SK-N-SH (cell line): Measurements from ENCODE around the gene MFSD11. TPM values are rescaled to one million over a fixed set of nuclear protein-coding genes. Genes with fewer than 3 reads are reported as not detected.

Experiments
- CTCF ChIA-PET: fragments of 300-600, 350-600 bp; formaldehyde crosslinking; extraction: SDS; loops from one replicate; lab custom pipeline; 2021; lab: Yijun Ruan, JAX
- POLR2A ChIA-PET: fragments of 350-600 bp; sonication (Branson Sonifier 250); formaldehyde crosslinking; extraction: SDS; loops from one replicate; lab custom pipeline; 2020; ENCODE audit warnings: antibody characterized with exemption, inconsistent platforms; lab: Yijun Ruan, JAX
- DNase-seq: peaks from one replicate; pipeline ENCODE4 v3.0.0; 2012
- H2AFZ ChIP-seq: fragments of 200-600 bp; sonication (generic); 2 replicates; pipeline ENCODE4 v1.8.1; 2016; ENCODE audit warnings: antibody characterized with exemption, mild to moderate bottlenecking, low read depth
- H3F3A ChIP-seq: fragments of 200-600 bp; sonication (generic); replicated peaks from 2 replicates; pipeline ENCODE3; 2016; ENCODE audit warnings: antibody characterized with exemption, mild to moderate bottlenecking; ENCODE audit not compliant: insufficient read depth
- H3K27ac ChIP-seq, 2 experiments: fragments of 200-500 bp in 1 of 2; fragments of 200-600 bp in 1 of 2; sonication (Bioruptor generic) in 1 of 2; sonication (generic), shearing (Covaris generic) in 1 of 2; 2 replicates each; pipeline versions ENCODE4 v1.5.1 to v1.6.1; 2014 to 2016; ENCODE audit warnings: low read depth in 2 of 2, inconsistent platforms in 1 of 2, low read length in 1 of 2, mild to moderate bottlenecking in 1 of 2, mixed read lengths in 1 of 2
- H3K27me3 ChIP-seq: fragments of 200-600 bp; sonication (generic), shearing (Covaris generic); 2 replicates; pipeline ENCODE4 v1.6.1; 2016; ENCODE audit warnings: mixed run types; ENCODE audit not compliant: insufficient read depth
- H3K36me3 ChIP-seq, 2 experiments: fragments of 200-500 bp in 1 of 2; fragments of 200-600 bp in 1 of 2; sonication (Bioruptor generic) in 1 of 2; sonication (generic) in 1 of 2; replicated peaks in 1 of 2; 2 replicates each; pipeline versions ENCODE3 to v1.5.1; 2014 to 2016; ENCODE audit warnings: low read length in 1 of 2, mild to moderate bottlenecking in 1 of 2; ENCODE audit not compliant: insufficient read depth in 2 of 2, control insufficient read depth in 1 of 2
- H3K4me1 ChIP-seq, 2 experiments: fragments of 200-500 bp in 1 of 2; fragments of 200-600 bp in 1 of 2; sonication (Bioruptor generic) in 1 of 2; sonication (generic), shearing (Covaris generic) in 1 of 2; 2 replicates each; pipeline versions ENCODE4 v1.5.1 to v1.6.1; 2014 to 2016; ENCODE audit warnings: low read depth in 1 of 2, low read length in 1 of 2, mixed run types in 1 of 2; ENCODE audit not compliant: insufficient read depth in 2 of 2, control insufficient read depth in 1 of 2
- H3K4me2 ChIP-seq: fragments of 200-600 bp; sonication (generic), shearing (Covaris generic); 2 replicates; pipeline ENCODE4 v1.6.1; 2017; ENCODE audit warnings: mixed run types
- H3K4me3 ChIP-seq, 2 experiments: fragments of 200-500 bp in 1 of 2; fragments of 200-600 bp in 1 of 2; sonication (Bioruptor generic) in 1 of 2; sonication (generic), shearing (Covaris generic) in 1 of 2; 2 replicates each; pipeline versions ENCODE4 v1.5.1 to v1.8.1; 2014 to 2016; ENCODE audit warnings: low read depth in 2 of 2, inconsistent platforms in 1 of 2, low read length in 1 of 2, mild to moderate bottlenecking in 1 of 2, mixed read lengths in 1 of 2, moderate library complexity in 1 of 2
- H3K79me2 ChIP-seq: fragments of 200-600 bp; sonication (generic); 2 replicates; pipeline ENCODE4 v1.8.1; 2017; ENCODE audit warnings: mild to moderate bottlenecking; ENCODE audit not compliant: insufficient read depth
- H3K9ac ChIP-seq: fragments of 200-600 bp; sonication (generic); 2 replicates; pipeline ENCODE4 v1.6.1; 2017; ENCODE audit warnings: mixed run types
- H3K9me2 ChIP-seq: fragments of 200-600 bp; sonication (generic); 2 replicates; pipeline ENCODE4 v1.6.1; 2017; ENCODE audit warnings: mixed run types
- H3K9me3 ChIP-seq: fragments of 200-600 bp; sonication (generic); 2 replicates; pipeline ENCODE4 v1.6.1; 2017; ENCODE audit warnings: mixed run types, mild to moderate bottlenecking, moderate library complexity
- H4K20me1 ChIP-seq: fragments of 200-600 bp; sonication (generic); 2 replicates; pipeline ENCODE4 v1.6.1; 2017; ENCODE audit warnings: mild to moderate bottlenecking, mixed run types; ENCODE audit not compliant: insufficient read depth
- CHD2 ChIP-seq: fragments of 150-350 bp; IDR thresholded peaks from 2 replicates; pipeline ENCODE4 v1.6.1; 2018; ENCODE audit warnings: low read length; ENCODE audit not compliant: partially characterized antibody
- ELF1 ChIP-seq: IDR thresholded peaks from 2 replicates; pipeline ENCODE4 v1.4.0; 2012
- EP300 ChIP-seq, 2 experiments: IDR thresholded peaks; 2 replicates each; pipeline versions ENCODE4 v1.4.0 to v1.6.1; 2012; ENCODE audit warnings: borderline replicate concordance in 1 of 2, low read depth in 1 of 2, low read length in 1 of 2
- EZH2phosphoT487 ChIP-seq: fragments of 200-600 bp; sonication (generic); IDR thresholded peaks from 2 replicates; pipeline ENCODE4 v1.6.1; 2017; ENCODE audit warnings: low read depth, mixed run types, mild to moderate bottlenecking, antibody characterized with exemption, moderate library complexity, borderline replicate concordance
- FOSL2 ChIP-seq: IDR thresholded peaks from 2 replicates; pipeline ENCODE4 v1.4.0; 2012; ENCODE audit warnings: low read depth, mild to moderate bottlenecking, moderate library complexity, borderline replicate concordance
- FOXJ3 ChIP-seq: sonication (generic); formaldehyde crosslinking; IDR thresholded peaks from 2 replicates; pipeline ENCODE4 v1.5.1; 2020; ENCODE audit warnings: mild to moderate bottlenecking, missing genetic modification reagents
- FOXM1 ChIP-seq: IDR thresholded peaks from 2 replicates; pipeline ENCODE4 v1.4.0; 2012; ENCODE audit warnings: low read depth, mild to moderate bottlenecking
- GABPA ChIP-seq: IDR thresholded peaks from 2 replicates; pipeline ENCODE4 v1.4.0; 2012; ENCODE audit warnings: low read depth, mild to moderate bottlenecking
- GATA2 ChIP-seq: sonication (generic); formaldehyde crosslinking; IDR thresholded peaks from 2 replicates; pipeline ENCODE4 v1.5.0; 2020; ENCODE audit warnings: mild to moderate bottlenecking, missing genetic modification reagents
- MXI1 ChIP-seq: IDR thresholded peaks from 2 replicates; pipeline ENCODE4 v1.6.1; 2012; ENCODE audit warnings: mild to moderate bottlenecking, low read depth, low read length, improper control_type of control experiment
- POLR2AphosphoS5 ChIP-seq: IDR thresholded peaks from 2 replicates; pipeline ENCODE4 v1.6.1; 2012; ENCODE audit warnings: low read depth, low read length
- RAD21 ChIP-seq: IDR thresholded peaks from 2 replicates; pipeline ENCODE4 v1.6.1; 2012; ENCODE audit warnings: mild to moderate bottlenecking, low read length
- RCOR1 ChIP-seq: fragments of 150-350 bp; IDR thresholded peaks from 2 replicates; pipeline ENCODE4 v1.6.1; 2017; ENCODE audit warnings: antibody characterized with exemption, low read length
- SIN3A ChIP-seq: IDR thresholded peaks from 2 replicates; pipeline ENCODE4 v1.6.1; 2012; ENCODE audit warnings: low read depth, mild to moderate bottlenecking, low read length, moderate library complexity, borderline replicate concordance
- SMC3 ChIP-seq: IDR thresholded peaks from 2 replicates; pipeline ENCODE4 v1.6.1; 2012; ENCODE audit warnings: low read depth, low read length, improper control_type of control experiment
- TAF1 ChIP-seq: IDR thresholded peaks from 2 replicates; pipeline ENCODE4 v1.6.1; 2012; ENCODE audit warnings: low read depth, mild to moderate bottlenecking, low read length, moderate library complexity, borderline replicate concordance
- TCF12 ChIP-seq: IDR thresholded peaks from 2 replicates; pipeline ENCODE4 v1.4.0; 2012
- TEAD4 ChIP-seq: IDR thresholded peaks from 2 replicates; pipeline ENCODE4 v1.4.0; 2012; ENCODE audit warnings: mild to moderate bottlenecking, borderline replicate concordance; ENCODE audit not compliant: insufficient read depth
- YY1 ChIP-seq: IDR thresholded peaks from 2 replicates; pipeline ENCODE4 v1.4.0; 2012; ENCODE audit warnings: low read depth, mild to moderate bottlenecking
- WGBS: methylation state at CpG from one replicate; pipeline ENCODE4 v1.1.6; 2017; ENCODE audit warnings: low lambda C conversion rate; 5-methylcytosine and 5-hydroxymethylcytosine counted together
- polyA plus RNA-seq, 3 experiments: library from polyadenylated mRNA; depleted of rRNA; stranded (reverse); fragments of >200 nt; gene quantifications; 2 replicates each; pipeline ENCODE4 v1.2.3, GENCODE V29; 2012
- TF ChIP-seq, protein P1 (sequence below): fragments of 200-600 bp; sonication (generic); IDR thresholded peaks from 2 replicates; pipeline ENCODE4 v1.6.1; 2017; ENCODE audit warnings: antibody characterized with exemption, mild to moderate bottlenecking, moderate library complexity
- TF ChIP-seq, protein P2 (sequence below): IDR thresholded peaks from 2 replicates; pipeline ENCODE4 v1.6.1; 2012; ENCODE audit warnings: mild to moderate bottlenecking, low read depth, low read length, moderate library complexity
- TF ChIP-seq, protein P3 (sequence below): IDR thresholded peaks from 2 replicates; pipeline ENCODE4 v1.4.0; 2012; ENCODE audit warnings: low read depth, borderline replicate concordance
- TF ChIP-seq, protein P4 (sequence below): IDR thresholded peaks from 2 replicates; pipeline ENCODE4; 2012
- TF ChIP-seq, protein P5 (sequence below): IDR thresholded peaks from 2 replicates; pipeline ENCODE4 v1.4.0; 2012; ENCODE audit warnings: low read depth, borderline replicate concordance

The MFSD11 gene
- polyA plus RNA-seq, 1 of the 3 experiments (the other 2 are of a cell fraction) = 22.7 TPM

DNA sequence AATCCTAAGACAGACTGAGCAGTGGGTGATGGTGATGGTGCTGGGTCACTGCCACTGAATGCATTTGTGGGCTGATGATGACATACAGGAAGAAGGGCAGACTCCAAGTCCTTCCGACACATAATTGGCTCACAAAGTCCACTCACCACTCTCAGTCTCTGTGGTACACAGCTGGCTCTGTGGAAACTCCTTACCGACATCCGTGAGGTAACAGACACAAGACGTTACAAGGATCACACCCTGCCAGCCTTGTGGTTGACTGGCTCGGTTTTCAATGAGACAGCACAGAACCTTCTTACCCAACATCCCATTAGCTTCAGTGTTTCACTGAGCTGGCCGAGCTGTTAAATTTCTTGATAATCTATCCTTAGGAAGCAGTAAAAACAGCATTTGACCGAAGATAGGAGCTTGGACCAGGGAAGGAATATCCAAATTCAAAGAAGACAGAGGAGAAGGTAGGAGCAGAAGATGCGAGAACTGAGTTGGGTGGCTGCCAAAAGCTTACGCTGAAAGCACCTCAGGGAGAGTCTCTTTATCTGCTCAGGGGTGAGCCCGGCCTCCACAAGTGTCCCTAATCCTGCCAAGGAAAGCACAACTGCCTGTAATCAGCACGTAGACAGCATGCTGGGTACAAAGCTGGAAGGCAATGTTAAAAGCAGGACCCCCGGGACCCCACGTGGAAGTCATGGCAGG lies 21.6 kb upstream of the MFSD11 start:
- H3F3A ChIP-seq = peaks cover 50% of the 10 kb centered on the region
- no peak for DNase-seq
- peak overlapping the region; percentile 62 for H3K4me2 ChIP-seq
- peaks cover 4 to 30% of the 10 kb centered on the region in 2 experiments for H3K4me1 ChIP-seq
- peaks cover 17% of the 10 kb centered on the region for H4K20me1 ChIP-seq
- POLR2A ChIA-PET = interaction anchor here (0.8 to 1.0 kb wide), 2 partner anchors 10 to 13 kb away, joined by 3 to 5 read pairs; partner anchors contain the start of gene JMJD6
- no peak overlapping the region for H2AFZ ChIP-seq
- H3K27me3 ChIP-seq = no peaks in the 10 kb centered on the region
- no peaks in the 10 kb centered on the region for H3K9me2 ChIP-seq
- peak overlapping the region; percentile 66 for H3K9ac ChIP-seq
- H3K79me2 ChIP-seq = peaks cover 56% of the 10 kb centered on the region
- 63% methylated on average over 12 of the region's 13 CpGs for WGBS
- CTCF ChIA-PET = interaction anchor here (1.0 to 14.3 kb wide), 12 partner anchors 9 to 209 kb away, joined by 3 to 255 read pairs (median 22); partner anchors contain the start of genes JMJD6 and METTL23
- H3K27ac ChIP-seq = peak overlapping the region; percentile 53 to 97; a peak in 3 of 4 replicates
- H3K9me3 ChIP-seq = no peaks in the 10 kb centered on the region
- H3K4me3 ChIP-seq = peak overlapping the region in 1 of 2 experiments; percentile 2; a peak in 1 of 4 replicates
- peaks cover 52 to 71% of the 10 kb centered on the region in 2 experiments for H3K36me3 ChIP-seq
- peak; percentile 71; the same call in 1 of the 2 replicates for TF ChIP-seq TCF12
- no peak for TF ChIP-seq YY1
- TF ChIP-seq, protein P1, sequence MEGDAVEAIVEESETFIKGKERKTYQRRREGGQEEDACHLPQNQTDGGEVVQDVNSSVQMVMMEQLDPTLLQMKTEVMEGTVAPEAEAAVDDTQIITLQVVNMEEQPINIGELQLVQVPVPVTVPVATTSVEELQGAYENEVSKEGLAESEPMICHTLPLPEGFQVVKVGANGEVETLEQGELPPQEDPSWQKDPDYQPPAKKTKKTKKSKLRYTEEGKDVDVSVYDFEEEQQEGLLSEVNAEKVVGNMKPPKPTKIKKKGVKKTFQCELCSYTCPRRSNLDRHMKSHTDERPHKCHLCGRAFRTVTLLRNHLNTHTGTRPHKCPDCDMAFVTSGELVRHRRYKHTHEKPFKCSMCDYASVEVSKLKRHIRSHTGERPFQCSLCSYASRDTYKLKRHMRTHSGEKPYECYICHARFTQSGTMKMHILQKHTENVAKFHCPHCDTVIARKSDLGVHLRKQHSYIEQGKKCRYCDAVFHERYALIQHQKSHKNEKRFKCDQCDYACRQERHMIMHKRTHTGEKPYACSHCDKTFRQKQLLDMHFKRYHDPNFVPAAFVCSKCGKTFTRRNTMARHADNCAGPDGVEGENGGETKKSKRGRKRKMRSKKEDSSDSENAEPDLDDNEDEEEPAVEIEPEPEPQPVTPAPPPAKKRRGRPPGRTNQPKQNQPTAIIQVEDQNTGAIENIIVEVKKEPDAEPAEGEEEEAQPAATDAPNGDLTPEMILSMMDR = no peak
- no peak for TF ChIP-seq RCOR1
- no peak for TF ChIP-seq TEAD4
- TF ChIP-seq, protein P2, sequence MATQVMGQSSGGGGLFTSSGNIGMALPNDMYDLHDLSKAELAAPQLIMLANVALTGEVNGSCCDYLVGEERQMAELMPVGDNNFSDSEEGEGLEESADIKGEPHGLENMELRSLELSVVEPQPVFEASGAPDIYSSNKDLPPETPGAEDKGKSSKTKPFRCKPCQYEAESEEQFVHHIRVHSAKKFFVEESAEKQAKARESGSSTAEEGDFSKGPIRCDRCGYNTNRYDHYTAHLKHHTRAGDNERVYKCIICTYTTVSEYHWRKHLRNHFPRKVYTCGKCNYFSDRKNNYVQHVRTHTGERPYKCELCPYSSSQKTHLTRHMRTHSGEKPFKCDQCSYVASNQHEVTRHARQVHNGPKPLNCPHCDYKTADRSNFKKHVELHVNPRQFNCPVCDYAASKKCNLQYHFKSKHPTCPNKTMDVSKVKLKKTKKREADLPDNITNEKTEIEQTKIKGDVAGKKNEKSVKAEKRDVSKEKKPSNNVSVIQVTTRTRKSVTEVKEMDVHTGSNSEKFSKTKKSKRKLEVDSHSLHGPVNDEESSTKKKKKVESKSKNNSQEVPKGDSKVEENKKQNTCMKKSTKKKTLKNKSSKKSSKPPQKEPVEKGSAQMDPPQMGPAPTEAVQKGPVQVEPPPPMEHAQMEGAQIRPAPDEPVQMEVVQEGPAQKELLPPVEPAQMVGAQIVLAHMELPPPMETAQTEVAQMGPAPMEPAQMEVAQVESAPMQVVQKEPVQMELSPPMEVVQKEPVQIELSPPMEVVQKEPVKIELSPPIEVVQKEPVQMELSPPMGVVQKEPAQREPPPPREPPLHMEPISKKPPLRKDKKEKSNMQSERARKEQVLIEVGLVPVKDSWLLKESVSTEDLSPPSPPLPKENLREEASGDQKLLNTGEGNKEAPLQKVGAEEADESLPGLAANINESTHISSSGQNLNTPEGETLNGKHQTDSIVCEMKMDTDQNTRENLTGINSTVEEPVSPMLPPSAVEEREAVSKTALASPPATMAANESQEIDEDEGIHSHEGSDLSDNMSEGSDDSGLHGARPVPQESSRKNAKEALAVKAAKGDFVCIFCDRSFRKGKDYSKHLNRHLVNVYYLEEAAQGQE = no peak
- no peak for TF ChIP-seq SIN3A
- TF ChIP-seq, protein P3, sequence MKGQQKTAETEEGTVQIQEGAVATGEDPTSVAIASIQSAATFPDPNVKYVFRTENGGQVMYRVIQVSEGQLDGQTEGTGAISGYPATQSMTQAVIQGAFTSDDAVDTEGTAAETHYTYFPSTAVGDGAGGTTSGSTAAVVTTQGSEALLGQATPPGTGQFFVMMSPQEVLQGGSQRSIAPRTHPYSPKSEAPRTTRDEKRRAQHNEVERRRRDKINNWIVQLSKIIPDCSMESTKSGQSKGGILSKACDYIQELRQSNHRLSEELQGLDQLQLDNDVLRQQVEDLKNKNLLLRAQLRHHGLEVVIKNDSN = no peak
- no peak for TF ChIP-seq GATA2 (CRISPR knock-in tag)
- TF ChIP-seq GABPA = peak; percentile 46
- no peak for TF ChIP-seq RAD21
- TF ChIP-seq, protein P4, sequence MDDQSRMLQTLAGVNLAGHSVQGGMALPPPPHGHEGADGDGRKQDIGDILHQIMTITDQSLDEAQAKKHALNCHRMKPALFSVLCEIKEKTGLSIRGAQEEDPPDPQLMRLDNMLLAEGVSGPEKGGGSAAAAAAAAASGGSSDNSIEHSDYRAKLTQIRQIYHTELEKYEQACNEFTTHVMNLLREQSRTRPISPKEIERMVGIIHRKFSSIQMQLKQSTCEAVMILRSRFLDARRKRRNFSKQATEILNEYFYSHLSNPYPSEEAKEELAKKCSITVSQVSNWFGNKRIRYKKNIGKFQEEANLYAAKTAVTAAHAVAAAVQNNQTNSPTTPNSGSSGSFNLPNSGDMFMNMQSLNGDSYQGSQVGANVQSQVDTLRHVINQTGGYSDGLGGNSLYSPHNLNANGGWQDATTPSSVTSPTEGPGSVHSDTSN = peak; percentile 52
- no peak for TF ChIP-seq TAF1
- TF ChIP-seq EZH2phosphoT487 = no peak
- no peak for TF ChIP-seq EP300 (IDR thresholded peaks at IDR 0.05; ENCODE audit: borderline replicate concordance in 1 of 2, low read depth in 1 of 2, low read length in 1 of 2)
- no peak for TF ChIP-seq CHD2
- TF ChIP-seq FOXJ3 (CRISPR knock-in tag) = no peak
- TF ChIP-seq MXI1 = no peak
- TF ChIP-seq ELF1 = peak; percentile 22; the same call in 1 of the 2 replicates
- no peak for TF ChIP-seq FOXM1
- no peak for TF ChIP-seq SMC3
- TF ChIP-seq, protein P5, sequence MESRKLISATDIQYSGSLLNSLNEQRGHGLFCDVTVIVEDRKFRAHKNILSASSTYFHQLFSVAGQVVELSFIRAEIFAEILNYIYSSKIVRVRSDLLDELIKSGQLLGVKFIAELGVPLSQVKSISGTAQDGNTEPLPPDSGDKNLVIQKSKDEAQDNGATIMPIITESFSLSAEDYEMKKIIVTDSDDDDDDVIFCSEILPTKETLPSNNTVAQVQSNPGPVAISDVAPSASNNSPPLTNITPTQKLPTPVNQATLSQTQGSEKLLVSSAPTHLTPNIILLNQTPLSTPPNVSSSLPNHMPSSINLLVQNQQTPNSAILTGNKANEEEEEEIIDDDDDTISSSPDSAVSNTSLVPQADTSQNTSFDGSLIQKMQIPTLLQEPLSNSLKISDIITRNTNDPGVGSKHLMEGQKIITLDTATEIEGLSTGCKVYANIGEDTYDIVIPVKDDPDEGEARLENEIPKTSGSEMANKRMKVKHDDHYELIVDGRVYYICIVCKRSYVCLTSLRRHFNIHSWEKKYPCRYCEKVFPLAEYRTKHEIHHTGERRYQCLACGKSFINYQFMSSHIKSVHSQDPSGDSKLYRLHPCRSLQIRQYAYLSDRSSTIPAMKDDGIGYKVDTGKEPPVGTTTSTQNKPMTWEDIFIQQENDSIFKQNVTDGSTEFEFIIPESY = no peak
- TF ChIP-seq POLR2AphosphoS5 = peak; percentile 57; the same call in 1 of the 2 replicates
- TF ChIP-seq FOSL2 = no peak
